Stimulated activated CD4-positive, alpha-beta T cell treated with anti-CD3 and anti-CD28 coated beads, TNF-alpha, amount 100 ng/mL, for 48 hours (primary cell): Measurements from ENCODE around the gene PCED1B.

Source experiments
- DNase-seq, 3 donors: peaks; one replicate each; pipeline ENCODE4 v3.0.0-alpha.2; 2020; ENCODE audit warnings: low read depth in 3 of 3

PCED1B gene

GRCh38 chr12:47067771-47068431 lies 11.5 kb upstream of the PCED1B start:
- no peak for DNase-seq

GRCh38 chr12:47068539-47068938 lies 10.9 kb upstream of the PCED1B start:
- no peak for DNase-seq

DNA sequence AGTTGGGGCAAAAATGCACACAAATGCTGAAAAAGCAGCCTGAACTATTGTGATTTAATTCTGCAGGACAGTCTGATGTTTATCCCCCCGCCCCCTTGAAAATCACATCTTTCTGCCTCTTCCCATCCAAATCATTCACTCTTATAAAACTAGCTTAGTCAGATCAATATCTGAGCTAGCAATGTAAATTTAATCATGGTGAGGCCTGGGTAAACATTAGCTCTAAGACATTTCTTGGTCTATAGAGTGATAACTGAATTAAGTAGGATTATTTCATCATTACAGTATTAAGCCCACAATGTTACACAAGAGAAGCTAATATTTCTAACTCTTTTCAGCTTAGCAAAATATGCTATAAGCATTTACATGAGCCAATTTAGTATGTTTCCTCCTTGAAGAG lies 9.1 kb upstream of the PCED1B start:
- DNase-seq = no peak

- no peak for DNase-seq
Observed at GRCh38 chr12:47071241-47071852, 8.1 kb upstream of the PCED1B start.

GRCh38 chr12:47073951-47074350 lies 5.5 kb upstream of the PCED1B start:
- DNase-seq = no peak

DNA sequence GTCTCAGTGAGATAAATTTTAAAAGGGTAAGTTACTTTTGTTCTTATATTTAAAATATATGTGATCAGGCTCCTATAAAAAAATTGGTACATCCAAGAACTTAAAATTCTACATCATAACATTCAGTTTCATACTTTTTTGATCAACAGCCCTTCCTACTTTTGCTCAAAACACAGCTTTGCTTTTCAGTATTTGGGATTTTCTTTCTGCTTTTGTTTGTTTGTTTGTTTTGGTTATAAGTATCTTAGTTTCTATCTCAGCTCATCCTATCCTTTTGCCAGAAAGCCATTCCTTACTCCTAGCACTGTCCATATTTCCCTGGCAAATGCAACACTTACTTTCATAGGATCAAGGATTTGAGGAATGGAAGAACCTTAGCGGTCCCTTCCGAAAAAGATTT lies 4.7 kb upstream of the PCED1B start:
- no peak for DNase-seq

DNA sequence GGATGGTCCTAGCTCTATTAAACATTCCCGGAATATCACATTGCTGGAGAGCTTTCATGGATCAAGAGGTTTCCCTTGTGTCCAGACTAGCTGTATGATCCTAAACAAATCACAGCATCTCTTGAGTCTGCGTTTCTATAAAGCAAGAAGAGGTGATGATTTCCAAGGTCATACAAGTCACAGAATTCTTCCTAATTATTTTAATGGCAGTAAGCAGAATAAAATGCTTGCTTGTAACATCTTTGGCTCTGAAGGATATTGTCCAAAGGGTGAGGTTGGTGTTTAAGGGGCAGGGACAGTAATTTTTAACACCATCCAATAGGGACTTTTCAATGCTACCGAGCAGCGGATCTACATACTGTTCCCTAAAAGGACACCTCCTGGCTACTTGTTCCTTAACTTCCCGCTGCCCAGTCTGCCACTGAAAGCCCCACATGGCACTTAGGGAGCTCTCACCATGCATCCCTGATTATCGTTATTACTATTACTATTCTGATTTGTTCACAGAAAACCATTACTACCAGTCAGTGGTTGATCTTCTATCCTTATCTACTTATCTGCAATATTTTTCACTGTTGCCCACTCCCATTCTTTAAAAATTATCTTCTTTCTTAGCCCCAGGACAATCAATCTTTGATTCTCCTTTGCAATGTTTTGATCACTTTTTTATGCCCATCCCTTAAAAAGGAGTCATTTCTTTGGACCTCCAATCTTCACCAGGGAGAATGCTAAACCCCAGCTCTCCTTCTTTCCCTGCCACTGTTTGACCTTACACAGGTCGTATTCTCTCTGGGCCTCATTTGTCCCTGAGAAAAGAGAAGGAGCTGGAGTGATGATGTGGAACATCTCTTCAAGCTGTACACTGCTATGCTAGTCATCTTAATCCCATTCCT lies 4.0 kb upstream of the PCED1B start:
- DNase-seq = no peak

GRCh38 chr12:47077206-47078085 lies 2.0 kb upstream of the PCED1B start:
- DNase-seq = no peak

- DNase-seq = no peak
Observed at GRCh38 chr12:47078086-47078395, 1.4 kb upstream of the PCED1B start.

DNA sequence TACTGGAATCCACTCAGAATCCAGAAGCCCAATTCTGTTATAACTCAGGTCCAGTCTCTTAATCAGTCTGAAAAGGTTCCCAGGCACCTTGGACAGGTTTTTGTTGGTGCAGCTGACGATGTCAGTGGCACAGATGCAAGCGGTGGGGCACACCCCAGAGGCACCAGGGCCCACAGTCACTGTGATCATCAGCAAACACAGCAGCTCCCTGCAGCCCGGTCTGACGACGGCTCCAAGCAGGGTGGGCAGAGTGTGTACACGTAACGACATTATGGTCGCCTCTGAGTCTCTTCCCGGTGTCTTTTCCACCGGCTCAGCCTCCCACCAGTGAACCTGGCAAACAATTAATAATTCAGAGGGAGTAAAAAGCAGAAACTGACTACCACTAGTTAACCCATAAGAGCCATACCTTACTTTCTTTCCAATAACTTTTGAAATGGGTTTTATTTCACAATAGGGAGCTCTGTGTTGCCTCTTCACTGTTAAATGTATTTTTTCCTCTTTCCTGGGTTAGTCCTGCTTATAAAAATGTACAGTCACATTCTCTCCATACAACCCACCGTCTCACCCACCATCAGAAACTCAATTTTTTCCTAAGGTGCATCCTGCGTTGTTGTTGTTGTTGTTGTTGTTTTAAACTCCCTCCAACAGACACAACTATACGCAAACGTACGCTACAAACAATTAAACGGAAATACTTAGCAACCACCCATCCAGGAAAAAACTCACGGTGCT lies 521 bp upstream of the PCED1B start:
- DNase-seq = peak in 1 of 3 donors; percentile 17

GRCh38 chr12:47079981-47080724 lies 732 bp downstream of the PCED1B start:
- no peak for DNase-seq

DNA sequence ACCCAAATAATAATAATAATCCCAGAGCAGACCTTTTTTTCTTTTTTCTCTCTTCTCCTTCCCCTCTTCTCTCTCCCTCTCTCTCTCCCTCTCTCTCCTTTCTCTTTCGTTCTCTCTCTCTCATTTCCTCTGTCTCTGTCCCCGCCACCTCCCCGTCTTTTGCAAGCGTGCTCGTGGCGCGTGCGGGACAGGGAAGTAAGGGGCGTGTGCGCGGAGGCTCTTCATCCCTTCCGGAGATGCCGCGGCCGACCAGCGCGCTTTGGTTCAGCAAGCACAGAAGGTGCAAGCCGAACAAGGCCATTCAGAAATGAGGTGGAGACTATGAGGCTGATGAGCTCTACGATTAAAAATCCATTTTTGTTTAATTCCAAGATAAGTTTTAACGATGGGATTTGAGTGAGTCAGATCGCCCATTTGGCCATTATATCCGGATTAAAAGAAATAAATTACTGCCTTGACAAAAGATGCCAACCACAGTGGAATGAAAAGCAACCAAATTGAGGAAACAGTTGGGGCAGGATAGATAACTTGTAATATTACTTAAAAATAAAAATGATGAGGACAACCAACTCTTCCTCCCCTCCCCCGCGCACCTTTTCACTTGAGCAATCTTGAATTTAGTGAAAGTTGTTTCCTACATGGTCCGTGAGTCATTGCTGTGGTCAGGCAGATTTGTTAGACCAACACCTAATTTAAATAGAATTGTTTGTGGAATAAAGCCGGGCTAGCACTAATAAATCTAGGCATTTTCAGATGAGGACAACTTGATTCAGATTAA lies 1.5 kb downstream of the PCED1B start:
- peak in 2 of 3 donors; percentile 38 to 70 for DNase-seq

DNA sequence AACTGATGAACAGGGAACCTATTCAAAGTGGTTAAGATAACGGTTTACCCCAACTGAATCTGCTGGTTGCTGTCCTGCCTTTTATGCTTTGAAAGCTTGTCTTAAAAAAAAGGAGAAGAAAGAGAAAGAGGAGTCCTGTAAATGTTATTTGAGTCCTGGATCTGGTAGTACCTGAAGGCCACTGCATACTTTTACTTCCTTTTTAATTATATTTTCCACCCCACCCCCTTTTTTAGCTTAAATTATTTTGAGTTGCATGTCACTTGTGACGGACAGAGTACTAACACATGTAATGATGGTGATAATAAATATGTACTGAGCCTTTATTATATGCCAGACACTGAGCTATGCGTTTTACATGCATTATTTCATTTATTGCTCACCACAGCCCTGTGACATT lies 2.9 kb downstream of the PCED1B start:
- DNase-seq = no peak

- no peak for DNase-seq
Observed at GRCh38 chr12:47082796-47083621, 3.6 kb downstream of the PCED1B start.

- DNase-seq = no peak
Observed at GRCh38 chr12:47084172-47084571, 4.8 kb downstream of the PCED1B start.

- DNase-seq = peak in 1 of 3 donors; percentile 14
Observed at GRCh38 chr12:47085815-47086252, 6.4 kb downstream of the PCED1B start.

- no peak for DNase-seq
Observed at GRCh38 chr12:47087088-47087688, 7.8 kb downstream of the PCED1B start.
